ENCODE measurements around the gene ALOX15.

The ALOX15 gene

GRCh38 chr17:4672055-4672630 is 30.7 kb upstream of the ALOX15 start:
- DNase-seq = no peak
- Histone ChIP-seq H3K36me3 (peaks cover 2% of the 10 kb centered on the region), H3K9me3 (no peaks in the 10 kb centered on the region), H3K4me3 (ENCODE audit: low read depth, low read length) (no peak overlapping the region), H3K27me3 (peaks cover 6% of the 10 kb centered on the region; the same call in 1 of the 2 replicates), H3K4me1 (no peaks in the 10 kb centered on the region)
- TF ChIP-seq, protein P1, sequence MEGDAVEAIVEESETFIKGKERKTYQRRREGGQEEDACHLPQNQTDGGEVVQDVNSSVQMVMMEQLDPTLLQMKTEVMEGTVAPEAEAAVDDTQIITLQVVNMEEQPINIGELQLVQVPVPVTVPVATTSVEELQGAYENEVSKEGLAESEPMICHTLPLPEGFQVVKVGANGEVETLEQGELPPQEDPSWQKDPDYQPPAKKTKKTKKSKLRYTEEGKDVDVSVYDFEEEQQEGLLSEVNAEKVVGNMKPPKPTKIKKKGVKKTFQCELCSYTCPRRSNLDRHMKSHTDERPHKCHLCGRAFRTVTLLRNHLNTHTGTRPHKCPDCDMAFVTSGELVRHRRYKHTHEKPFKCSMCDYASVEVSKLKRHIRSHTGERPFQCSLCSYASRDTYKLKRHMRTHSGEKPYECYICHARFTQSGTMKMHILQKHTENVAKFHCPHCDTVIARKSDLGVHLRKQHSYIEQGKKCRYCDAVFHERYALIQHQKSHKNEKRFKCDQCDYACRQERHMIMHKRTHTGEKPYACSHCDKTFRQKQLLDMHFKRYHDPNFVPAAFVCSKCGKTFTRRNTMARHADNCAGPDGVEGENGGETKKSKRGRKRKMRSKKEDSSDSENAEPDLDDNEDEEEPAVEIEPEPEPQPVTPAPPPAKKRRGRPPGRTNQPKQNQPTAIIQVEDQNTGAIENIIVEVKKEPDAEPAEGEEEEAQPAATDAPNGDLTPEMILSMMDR (IDR thresholded peaks at IDR 0.05; ENCODE audit: low read depth, low read length) = no peak

DNA sequence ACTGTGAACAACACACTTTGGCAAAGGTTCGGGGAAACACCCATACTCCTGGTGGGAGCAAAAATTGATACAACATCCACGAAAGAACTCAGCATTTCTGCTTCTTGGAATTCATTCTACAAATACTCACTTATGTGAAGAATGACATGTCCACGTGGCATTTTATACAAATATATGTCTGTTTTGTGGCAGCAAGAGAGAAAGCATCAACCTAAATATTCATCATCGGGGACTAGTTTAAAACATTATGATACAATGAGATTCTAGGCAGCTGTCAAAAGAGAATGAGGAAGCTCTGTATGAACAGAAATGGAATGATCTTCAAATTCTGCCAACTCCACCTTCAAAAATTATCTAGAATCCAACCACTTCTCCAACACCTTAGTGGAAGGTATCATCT is 25.7 kb upstream of the ALOX15 start:
- no peaks in the 10 kb centered on the region; the same call in 1 of the 2 replicates for H3K36me3 ChIP-seq

DNA sequence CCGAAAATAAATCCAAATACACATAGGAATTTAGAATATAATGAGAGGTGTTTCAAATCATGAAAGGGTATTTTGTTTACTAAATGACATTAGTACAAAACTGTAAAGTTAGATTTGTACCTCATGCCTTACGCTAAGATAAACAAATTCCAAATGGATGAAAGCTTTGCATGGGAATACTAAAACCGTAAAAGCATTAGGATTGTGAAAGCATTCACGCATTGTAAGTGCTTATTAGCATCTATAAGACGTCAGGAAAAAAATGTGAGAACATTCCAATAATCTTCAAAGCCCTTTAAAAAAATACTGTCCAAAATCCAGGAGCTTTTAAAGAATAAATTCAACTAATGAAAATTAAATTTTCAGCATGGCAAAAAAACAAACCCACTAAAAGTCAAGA is 24.8 kb upstream of the ALOX15 start:
- H3K27me3 ChIP-seq = peaks cover 6% of the 10 kb centered on the region
- no peaks in the 10 kb centered on the region for H3K36me3 ChIP-seq
- H3K4me3 ChIP-seq (ENCODE audit: low read depth, low read length) = no peak overlapping the region
- no peaks in the 10 kb centered on the region for H3K4me1 ChIP-seq
- DNase-seq = no peak
- TF ChIP-seq, protein P1 (IDR thresholded peaks at IDR 0.05; ENCODE audit: low read depth, low read length) = no peak
- no peaks in the 10 kb centered on the region for H3K9me3 ChIP-seq

More for the DNA sequence above, 25.7 kb upstream of the ALOX15 start:
- Histone ChIP-seq H3K4me3 (ENCODE audit: low read depth, low read length) (no peak overlapping the region), H3K9me3 (no peaks in the 10 kb centered on the region), H3K4me1 (no peaks in the 10 kb centered on the region), H3K27me3 (peaks cover 6% of the 10 kb centered on the region)
- TF ChIP-seq, protein P1 (IDR thresholded peaks at IDR 0.05; ENCODE audit: low read depth, low read length) = no peak
- no peak for DNase-seq

DNA sequence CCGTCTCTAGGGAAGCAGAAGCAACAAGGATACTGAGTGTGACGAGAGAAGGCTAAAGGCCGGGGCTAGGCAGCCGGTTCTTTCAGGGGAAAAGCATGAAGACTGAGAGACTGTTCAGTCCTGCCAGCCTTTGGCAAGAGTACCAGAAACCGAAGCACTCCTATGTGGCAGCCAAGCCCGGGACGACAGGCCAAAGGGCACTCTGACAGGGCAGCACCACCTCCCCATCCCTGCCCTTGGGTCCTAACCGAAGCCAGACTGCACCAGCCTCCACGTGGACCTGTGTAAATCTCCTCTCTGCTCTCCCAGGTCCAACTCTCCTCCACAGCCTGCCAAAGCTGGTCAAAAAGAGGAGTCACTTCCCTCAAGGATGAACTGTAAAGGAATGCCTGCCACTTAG is 23.5 kb upstream of the ALOX15 start:
- no peak overlapping the region for H3K4me3 ChIP-seq (ENCODE audit: low read depth, low read length)
- H3K9me3 ChIP-seq = no peaks in the 10 kb centered on the region
- no peaks in the 10 kb centered on the region for H3K36me3 ChIP-seq
- DNase-seq = no peak
- H3K4me1 ChIP-seq = no peaks in the 10 kb centered on the region
- TF ChIP-seq, protein P1 (IDR thresholded peaks at IDR 0.05; ENCODE audit: low read depth, low read length) = no peak
- peaks cover 6% of the 10 kb centered on the region for H3K27me3 ChIP-seq

DNA sequence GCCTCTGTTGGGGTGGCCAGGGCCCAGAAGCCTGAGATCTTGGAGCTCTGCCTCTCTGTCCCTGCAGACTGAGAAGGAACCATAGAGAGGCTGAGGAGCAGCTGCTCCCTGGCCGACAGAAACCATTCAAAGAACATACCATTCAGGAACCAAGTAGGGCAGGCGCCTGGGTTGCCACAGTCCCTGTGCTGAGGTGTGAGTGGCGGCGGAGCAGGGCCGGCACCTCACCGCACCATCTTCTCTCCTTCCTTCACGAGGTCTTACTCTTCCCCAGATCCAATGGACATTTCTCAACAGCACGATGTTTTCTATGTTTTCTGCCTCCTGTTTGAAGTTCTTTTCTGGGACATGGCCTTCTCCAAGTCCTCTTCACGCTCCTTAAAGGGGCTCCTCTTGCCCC is 22.8 kb upstream of the ALOX15 start:
- no peak for DNase-seq
- H3K4me3 ChIP-seq (ENCODE audit: low read depth, low read length) = no peak overlapping the region
- H3K36me3 ChIP-seq = no peaks in the 10 kb centered on the region
- TF ChIP-seq, protein P1 (IDR thresholded peaks at IDR 0.05; ENCODE audit: low read depth, low read length) = no peak
- H3K27me3 ChIP-seq = peaks cover 6% of the 10 kb centered on the region
- H3K9me3 ChIP-seq = no peaks in the 10 kb centered on the region
- no peaks in the 10 kb centered on the region for H3K4me1 ChIP-seq

DNA sequence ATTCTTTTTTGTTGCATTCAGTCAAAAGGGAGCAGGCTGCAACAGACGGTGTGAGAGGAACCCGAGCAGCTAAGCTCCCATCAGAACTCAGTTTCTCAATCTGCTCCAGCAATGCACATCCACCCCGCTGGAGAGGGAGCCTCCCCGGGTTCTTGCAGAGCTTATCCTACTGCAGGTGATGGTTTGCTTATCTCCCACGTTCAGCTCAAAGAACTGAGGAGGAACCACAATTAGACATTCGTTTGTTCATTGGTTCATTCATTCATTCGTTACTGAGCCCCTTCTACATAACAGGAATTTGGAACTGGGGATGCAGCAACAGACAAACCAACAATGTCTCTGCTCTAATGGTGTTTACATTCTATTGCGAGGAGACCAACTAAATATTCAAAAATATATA is 22.2 kb upstream of the ALOX15 start:
- TF ChIP-seq, protein P1 (IDR thresholded peaks at IDR 0.05; ENCODE audit: low read depth, low read length) = no peak
- peaks cover 6% of the 10 kb centered on the region for H3K27me3 ChIP-seq
- no peak for DNase-seq
- H3K36me3 ChIP-seq = no peaks in the 10 kb centered on the region
- H3K4me1 ChIP-seq = no peaks in the 10 kb centered on the region
- H3K4me3 ChIP-seq (ENCODE audit: low read depth, low read length) = no peak overlapping the region
- H3K9me3 ChIP-seq = no peaks in the 10 kb centered on the region
